ENCODE results near the gene TECPR1. TPM values are rescaled to one million over a fixed set of nuclear protein-coding genes. Genes with fewer than 3 reads are reported as not detected.

The TECPR1 gene
- total and polyA plus RNA-seq, 2 experiments from 2014 or later: 19.2 to 24.4 TPM

GRCh38 chr7:98170966-98171365 lies 81.1 kb downstream of the TECPR1 start:
- Histone ChIP-seq H3K9me3 (ENCODE audit: low read depth) (no peaks in the 10 kb centered on the region), H3K27ac (no peak overlapping the region), H3K4me3 (no peak overlapping the region), H3K27me3 (no peaks in the 10 kb centered on the region), H3K4me1 (ENCODE audit: low read depth) (peaks cover 3% of the 10 kb centered on the region), H3K36me3 (peaks cover 10% of the 10 kb centered on the region)
- TF ChIP-seq CTCF (IDR thresholded peaks at IDR 0.05; ENCODE audit: low read depth, low read length): no peak
- DNase-seq (ENCODE audit: low read depth in 1 of 2, low spot score in 1 of 2): no peak

- no peak for DNase-seq (ENCODE audit: low read depth in 1 of 2, low spot score in 1 of 2)
- Histone ChIP-seq H3K4me3 (no peak overlapping the region), H3K27me3 (no peaks in the 10 kb centered on the region), H3K27ac (no peak overlapping the region), H3K36me3 (peaks cover 10% of the 10 kb centered on the region), H3K9me3 (ENCODE audit: low read depth) (no peaks in the 10 kb centered on the region), H3K4me1 (ENCODE audit: low read depth) (peaks cover 2% of the 10 kb centered on the region)
- no peak for TF ChIP-seq CTCF (IDR thresholded peaks at IDR 0.05; ENCODE audit: low read depth, low read length)
Observed at GRCh38 chr7:98168904-98169621, 83.0 kb downstream of the TECPR1 start.

GRCh38 chr7:98168181-98168903 lies 83.7 kb downstream of the TECPR1 start:
- no peak overlapping the region for H3K4me3 ChIP-seq
- peaks cover 10% of the 10 kb centered on the region for H3K4me1 ChIP-seq (ENCODE audit: low read depth)
- DNase-seq (ENCODE audit: low read depth in 1 of 2, low spot score in 1 of 2): peak; percentile 70 to 81
- H3K36me3 ChIP-seq: peaks cover 10% of the 10 kb centered on the region
- no peaks in the 10 kb centered on the region for H3K27me3 ChIP-seq
- H3K27ac ChIP-seq: no peak overlapping the region
- no peaks in the 10 kb centered on the region for H3K9me3 ChIP-seq (ENCODE audit: low read depth)
- peak; percentile 84 for TF ChIP-seq CTCF (IDR thresholded peaks at IDR 0.05; ENCODE audit: low read depth, low read length)

DNA sequence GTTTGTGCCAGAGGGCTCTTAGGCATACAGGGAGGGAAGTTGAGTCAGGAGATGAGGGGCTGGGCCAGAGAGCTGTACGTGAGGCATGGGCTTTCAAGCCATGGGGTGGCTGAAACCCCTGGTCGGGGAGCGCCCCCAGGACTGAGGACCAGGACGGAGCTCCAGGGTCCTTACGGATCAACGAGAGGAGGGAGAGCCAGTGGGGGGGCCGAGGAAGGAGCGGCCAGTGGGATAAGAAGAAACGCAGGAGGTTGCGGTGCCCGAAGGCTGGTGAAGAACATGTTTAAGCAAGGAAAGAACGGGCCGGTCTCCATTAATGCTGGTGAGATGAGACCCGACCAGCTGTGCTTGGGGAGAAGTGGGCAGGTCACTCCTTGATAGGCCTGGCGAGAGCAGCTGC lies 84.4 kb downstream of the TECPR1 start:
- H3K9me3 ChIP-seq (ENCODE audit: low read depth): no peaks in the 10 kb centered on the region
- no peak overlapping the region for H3K4me3 ChIP-seq
- no peak overlapping the region for H3K27ac ChIP-seq
- no peak for TF ChIP-seq CTCF (IDR thresholded peaks at IDR 0.05; ENCODE audit: low read depth, low read length)
- DNase-seq (ENCODE audit: low read depth in 1 of 2, low spot score in 1 of 2): no peak
- H3K4me1 ChIP-seq (ENCODE audit: low read depth): peaks cover 10% of the 10 kb centered on the region
- no peaks in the 10 kb centered on the region for H3K27me3 ChIP-seq
- peaks cover 5% of the 10 kb centered on the region for H3K36me3 ChIP-seq

- Histone ChIP-seq H3K27me3 (no peaks in the 10 kb centered on the region), H3K4me3 (no peak overlapping the region), H3K9me3 (ENCODE audit: low read depth) (no peaks in the 10 kb centered on the region), H3K36me3 (peaks cover under 1% of the 10 kb centered on the region), H3K27ac (no peak overlapping the region), H3K4me1 (ENCODE audit: low read depth) (peaks cover 10% of the 10 kb centered on the region)
- TF ChIP-seq CTCF (IDR thresholded peaks at IDR 0.05; ENCODE audit: low read depth, low read length): no peak
- DNase-seq (ENCODE audit: low read depth in 1 of 2, low spot score in 1 of 2): no peak
Observed at GRCh38 chr7:98166668-98166970, 85.4 kb downstream of the TECPR1 start.
